ENCODE data around the gene STARD9. TPM values are rescaled to one million over a fixed set of nuclear protein-coding genes. Genes with fewer than 3 reads are reported as not detected.
"Not testable (repeated sequence)": the region's sequence is repeated elsewhere in the genome, so short reads cannot be mapped to it uniquely, and the experiment has no call there.

The STARD9 gene
- total and polyA plus RNA-seq, 9 of the 15 experiments (the other 6 are each of a cell fraction or from before 2014, with no cell fraction given), result 0.45 to 6.0 (median 3.6) TPM

GRCh38 chr15:42595626-42596240 lies 20.3 kb downstream of the STARD9 start:
- H3K9ac ChIP-seq (ENCODE audit: insufficient read depth in 1 of 2, low read depth in 2 of 2, low read length in 2 of 2), result peak overlapping the region in 1 of 2 experiments; percentile 16; a peak in 1 of 4 replicates
- WGBS (ENCODE audit: insufficient coverage, low coverage, missing lambda C conversion rate), result 3% methylated on average over 4 of the region's 4 CpGs
- POLR2A ChIA-PET, result interaction anchor here (1.0 to 5.1 kb wide), 6 partner anchors 8 to 26 kb away, joined by 3 to 35 read pairs (median 5); no protein-coding TSS in a partner anchor

GRCh38 chr15:42601316-42601715 lies 25.9 kb downstream of the STARD9 start:
- H3K9ac ChIP-seq (ENCODE audit: insufficient read depth in 1 of 2, low read depth in 2 of 2, low read length in 2 of 2); H3K27me3 ChIP-seq (ENCODE audit: control insufficient read depth in 2 of 2, insufficient read depth in 2 of 2, low read length in 2 of 2); H3K36me3 ChIP-seq (ENCODE audit: control insufficient read depth, insufficient read depth, low read length); H3K4me2 ChIP-seq (ENCODE audit: insufficient read depth, low read length); H3K27ac ChIP-seq (ENCODE audit: extremely low read depth, low read depth, low read length); H3K79me2 ChIP-seq (ENCODE audit: control insufficient read depth, insufficient read depth, low read length); BruUV-seq (replicated peaks); H3K9me1 ChIP-seq (ENCODE audit: control insufficient read depth, insufficient read depth, low read length); FAIRE-seq; in situ Hi-C loops (cut with MboI); CTCF ChIA-PET (ENCODE audit: low intra/inter-chr PET ratio); H4K20me1 ChIP-seq (replicated peaks; ENCODE audit: control insufficient read depth, insufficient read depth, low read length); intact Hi-C loops (cut with micrococcal nuclease); ATAC-seq; H3K9me3 ChIP-seq (replicated peaks; ENCODE audit: control insufficient read depth, insufficient read depth, low read depth, low read length); DNase-seq (ENCODE audit: extremely low read depth in 1 of 4, low spot score in 3 of 4); H3K4me3 ChIP-seq; H2AFZ ChIP-seq (ENCODE audit: low read depth, low read length): not testable (repeated sequence)
- POLR2A ChIA-PET, result interaction anchor here (1.4 kb wide), 1 partner anchor 9 kb away, joined by 6 read pairs; no protein-coding TSS in a partner anchor
- 91% methylated on average over 4 of the region's 30 CpGs for WGBS (ENCODE audit: insufficient coverage, low coverage, missing lambda C conversion rate)
- H3K4me1 ChIP-seq (replicated peaks in 1 of 2; ENCODE audit: control insufficient read depth in 2 of 2, insufficient read depth in 2 of 2, low read length in 2 of 2), result peaks cover 3 to 18% of the 10 kb centered on the region in 2 experiments; a peak in 4 of 5 replicates

More at GRCh38 chr15:42595626-42596240, 20.3 kb downstream of the STARD9 start:
- in situ Hi-C loops (cut with MboI) (no loop called here), intact Hi-C loops (cut with micrococcal nuclease) (no loop called here)
- TF ChIP-seq SMARCA4 (IDR thresholded peaks at IDR 0.05) (peak; percentile 42; the same call in 1 of the 2 replicates), ZNF316 (IDR thresholded peaks at IDR 0.05) (peak; percentile 78), HDAC1 (IDR thresholded peaks at IDR 0.05) (no peak), MAFG (tag; conservative IDR thresholded peaks at IDR 0.05) (peak; percentile 83), KDM1A (IDR thresholded peaks at IDR 0.05) (no peak), LEF1 (IDR thresholded peaks at IDR 0.05) (no peak), C11orf30 (IDR thresholded peaks at IDR 0.05; ENCODE audit: low read depth) (peak; percentile 80), MAFK (IDR thresholded peaks at IDR 0.05; ENCODE audit: low read length) (peak; percentile 32; the same call in 1 of the 2 replicates), NFE2L1 (tag; IDR thresholded peaks at IDR 0.05; ENCODE audit: borderline replicate concordance, low read depth) (peak; percentile 49; the same call in 1 of the 2 replicates), SFPQ (IDR thresholded peaks at IDR 0.05; ENCODE audit: low read depth, low read length) (no peak), ZNF780A (CRISPR knock-in tag; IDR thresholded peaks at IDR 0.05) (no peak), MAFF (IDR thresholded peaks at IDR 0.05; ENCODE audit: low read length) (peak; percentile 28; the same call in 1 of the 2 replicates), ZNF436 (CRISPR knock-in tag; IDR thresholded peaks at IDR 0.05) (no peak), NFE2 (IDR thresholded peaks at IDR 0.05; ENCODE audit: low read depth) (peak; percentile 76), SMARCE1 (IDR thresholded peaks at IDR 0.05) (0 out of 2 replicates have a peak, but pooled peaks have one; percentile 9), ARID1B (IDR thresholded peaks at IDR 0.05) (no peak), ZNF77 (CRISPR knock-in tag; IDR thresholded peaks at IDR 0.05) (no peak)
- no peak for FAIRE-seq
- no TSS peak for BruUV-seq (replicated peaks)
- H3K4me3 ChIP-seq, result no peak overlapping the region
- H3K4me1 ChIP-seq (replicated peaks in 1 of 2; ENCODE audit: control insufficient read depth in 2 of 2, insufficient read depth in 2 of 2, low read length in 2 of 2), result peaks cover 0 to 9% of the 10 kb centered on the region in 2 experiments; a peak in 3 of 5 replicates
- peak; percentile 72 for ATAC-seq
- peak overlapping the region; percentile 57 for H2AFZ ChIP-seq (ENCODE audit: low read depth, low read length)
- H3K27me3 ChIP-seq (ENCODE audit: control insufficient read depth in 2 of 2, insufficient read depth in 2 of 2, low read length in 2 of 2), result no peaks in the 10 kb centered on the region
- H3K36me3 ChIP-seq (ENCODE audit: control insufficient read depth, insufficient read depth, low read length), result no peaks in the 10 kb centered on the region
- no peaks in the 10 kb centered on the region for H3K79me2 ChIP-seq (ENCODE audit: control insufficient read depth, insufficient read depth, low read length)
- CTCF ChIA-PET (ENCODE audit: low intra/inter-chr PET ratio), result no interaction called here
- H3K9me3 ChIP-seq (replicated peaks; ENCODE audit: control insufficient read depth, insufficient read depth, low read depth, low read length), result no peaks in the 10 kb centered on the region
- no peak overlapping the region; the same call in 1 of the 2 replicates for H3K4me2 ChIP-seq (ENCODE audit: insufficient read depth, low read length)
- H4K20me1 ChIP-seq (replicated peaks; ENCODE audit: control insufficient read depth, insufficient read depth, low read length), result no peaks in the 10 kb centered on the region
- no peak for DNase-seq (ENCODE audit: extremely low read depth in 1 of 4, low spot score in 3 of 4)
- peak overlapping the region; percentile 41; the same call in 1 of the 3 replicates for H3K27ac ChIP-seq (ENCODE audit: extremely low read depth, low read depth, low read length)
- no peaks in the 10 kb centered on the region for H3K9me1 ChIP-seq (ENCODE audit: control insufficient read depth, insufficient read depth, low read length)
